Astrocyte of the cerebellum (primary cell): Measurements from ENCODE around the gene PANK3.
"Not testable (repeated sequence)": the region's sequence is repeated elsewhere in the genome, so short reads cannot be mapped to it uniquely, and the experiment has no call there.

Source experiments
- DNase-seq: peaks from one replicate; pipeline ENCODE4 v3.0.0-alpha.2; 2011; ENCODE audit warnings: low read depth
- H3K4me3 ChIP-seq: 2 replicates; pipeline ENCODE4 v1.5.1; 2011; ENCODE audit warnings: mild to moderate bottlenecking, low read depth, low read length, moderate library complexity
- in situ Hi-C: cut with HindIII; loops from 2 replicates; pipeline ENCODE4 v1.10.0; 2017; ENCODE audit warnings: low sequenced_read_pairs
- TF ChIP-seq, protein P1 (sequence below): IDR thresholded peaks from 2 replicates; pipeline ENCODE4 v1.5.1; 2012; ENCODE audit warnings: low read length, low read depth, moderate library complexity, mild to moderate bottlenecking; ENCODE audit errors: missing control alignments

The PANK3 gene

DNA sequence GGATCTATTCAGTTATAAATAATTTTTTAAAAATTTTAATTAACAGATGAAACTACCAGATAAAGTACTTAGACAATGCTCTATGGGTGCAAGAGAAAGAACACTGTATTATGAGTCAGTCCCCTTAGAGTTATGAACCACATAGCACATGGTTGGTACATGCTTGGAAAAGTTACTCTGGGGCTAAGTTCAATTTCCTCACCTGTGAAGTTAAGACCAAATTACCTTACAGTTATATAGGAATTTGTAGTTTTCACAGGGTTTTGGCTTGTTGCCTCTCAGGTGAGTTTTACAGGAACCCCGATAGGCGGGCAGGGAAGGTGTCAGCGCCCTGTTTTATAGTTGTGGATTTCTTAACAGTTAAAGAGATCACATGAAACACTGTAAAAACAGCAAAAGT, 1.2 kb downstream of the PANK3 start:
- in situ Hi-C loops: no loop called here
- H3K4me3 ChIP-seq: peak overlapping the region; percentile 96
- TF ChIP-seq, protein P1, sequence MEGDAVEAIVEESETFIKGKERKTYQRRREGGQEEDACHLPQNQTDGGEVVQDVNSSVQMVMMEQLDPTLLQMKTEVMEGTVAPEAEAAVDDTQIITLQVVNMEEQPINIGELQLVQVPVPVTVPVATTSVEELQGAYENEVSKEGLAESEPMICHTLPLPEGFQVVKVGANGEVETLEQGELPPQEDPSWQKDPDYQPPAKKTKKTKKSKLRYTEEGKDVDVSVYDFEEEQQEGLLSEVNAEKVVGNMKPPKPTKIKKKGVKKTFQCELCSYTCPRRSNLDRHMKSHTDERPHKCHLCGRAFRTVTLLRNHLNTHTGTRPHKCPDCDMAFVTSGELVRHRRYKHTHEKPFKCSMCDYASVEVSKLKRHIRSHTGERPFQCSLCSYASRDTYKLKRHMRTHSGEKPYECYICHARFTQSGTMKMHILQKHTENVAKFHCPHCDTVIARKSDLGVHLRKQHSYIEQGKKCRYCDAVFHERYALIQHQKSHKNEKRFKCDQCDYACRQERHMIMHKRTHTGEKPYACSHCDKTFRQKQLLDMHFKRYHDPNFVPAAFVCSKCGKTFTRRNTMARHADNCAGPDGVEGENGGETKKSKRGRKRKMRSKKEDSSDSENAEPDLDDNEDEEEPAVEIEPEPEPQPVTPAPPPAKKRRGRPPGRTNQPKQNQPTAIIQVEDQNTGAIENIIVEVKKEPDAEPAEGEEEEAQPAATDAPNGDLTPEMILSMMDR: no peak
- no peak for DNase-seq

DNA sequence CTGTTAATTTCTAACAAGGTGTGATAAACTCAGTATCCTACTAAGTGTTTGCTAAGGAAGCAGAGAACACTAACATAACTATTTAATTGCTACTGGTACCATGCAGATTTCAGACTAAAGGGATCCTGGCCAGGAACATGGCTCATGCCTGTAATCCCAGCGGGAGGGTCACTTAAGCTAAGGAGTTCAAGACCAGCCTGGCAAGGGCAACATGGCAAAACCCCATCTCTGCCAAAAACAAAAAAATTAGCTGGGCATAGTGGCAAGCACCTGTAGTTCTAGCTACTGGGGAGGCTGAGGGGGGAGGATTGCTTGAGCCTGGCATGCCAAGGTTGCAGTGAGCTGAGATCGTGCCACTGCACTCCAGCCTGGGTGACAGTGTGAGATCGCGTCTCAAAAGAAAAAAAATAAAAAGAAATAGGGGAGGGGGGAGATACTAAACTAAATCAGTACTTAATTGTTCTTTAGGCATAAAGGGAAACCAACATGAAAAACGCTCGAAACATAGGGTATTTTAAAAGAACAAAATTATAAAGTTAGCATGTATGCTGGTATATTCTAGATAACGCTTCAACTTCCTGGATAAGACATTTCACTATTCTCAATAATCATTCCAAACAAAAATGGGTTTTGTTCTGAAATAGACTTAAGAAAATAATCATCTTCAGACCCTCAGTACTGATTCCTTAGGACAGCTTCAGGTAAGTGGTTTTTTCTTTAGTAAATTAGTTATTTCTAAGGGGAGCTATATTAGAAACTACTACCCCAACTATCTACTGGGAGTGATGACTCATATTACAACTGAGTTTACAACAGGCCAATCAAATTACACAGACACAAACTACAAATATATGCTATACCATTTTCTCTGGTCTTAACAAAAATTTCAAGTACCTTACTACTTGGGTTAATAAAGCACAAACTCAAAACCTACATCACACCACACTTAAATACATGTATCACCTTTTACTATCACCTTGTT, 3.5 kb downstream of the PANK3 start:
- in situ Hi-C loops: no loop called here
- DNase-seq: no peak
- no peak overlapping the region for H3K4me3 ChIP-seq
- TF ChIP-seq, protein P1: no peak

DNA sequence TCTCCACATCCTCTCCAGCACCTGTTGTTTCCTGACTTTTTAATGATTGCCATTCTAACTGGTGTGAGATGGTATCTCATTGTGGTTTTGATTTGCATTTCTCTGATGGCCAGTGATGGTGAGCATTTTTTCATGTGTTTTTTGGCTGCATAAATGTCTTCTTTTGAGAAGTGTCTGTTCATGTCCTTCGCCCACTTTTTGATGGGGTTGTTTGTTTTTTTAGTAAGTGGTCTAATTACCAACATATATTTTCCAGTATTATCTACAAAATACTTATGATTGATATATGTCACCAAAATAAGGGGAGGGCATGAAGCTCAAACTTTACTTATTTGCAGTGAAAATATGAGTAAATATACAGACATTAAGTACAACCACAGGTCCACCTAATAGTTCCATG, 5.0 kb downstream of the PANK3 start:
- H3K4me3 ChIP-seq, DNase-seq, in situ Hi-C loops: not testable (repeated sequence)

DNA sequence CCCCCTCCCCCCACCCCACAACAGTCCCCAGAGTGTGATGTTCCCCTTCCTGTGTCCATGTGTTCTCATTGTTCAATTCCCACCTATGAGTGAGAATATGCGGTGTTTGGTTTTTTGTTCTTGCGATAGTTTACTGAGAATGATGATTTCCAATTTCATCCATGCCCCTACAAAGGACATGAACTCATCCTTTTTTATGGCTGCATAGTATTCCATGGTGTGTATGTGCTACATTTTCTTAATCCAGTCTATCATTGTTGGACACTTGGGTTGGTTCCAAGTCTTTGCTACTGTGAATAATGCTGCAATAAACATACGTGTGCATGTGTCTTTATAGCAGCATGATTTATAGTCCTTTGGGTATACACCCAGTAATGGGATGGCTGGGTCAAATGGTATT, 5.5 kb downstream of the PANK3 start:
- H3K4me3 ChIP-seq, in situ Hi-C loops, DNase-seq: not testable (repeated sequence)

DNA sequence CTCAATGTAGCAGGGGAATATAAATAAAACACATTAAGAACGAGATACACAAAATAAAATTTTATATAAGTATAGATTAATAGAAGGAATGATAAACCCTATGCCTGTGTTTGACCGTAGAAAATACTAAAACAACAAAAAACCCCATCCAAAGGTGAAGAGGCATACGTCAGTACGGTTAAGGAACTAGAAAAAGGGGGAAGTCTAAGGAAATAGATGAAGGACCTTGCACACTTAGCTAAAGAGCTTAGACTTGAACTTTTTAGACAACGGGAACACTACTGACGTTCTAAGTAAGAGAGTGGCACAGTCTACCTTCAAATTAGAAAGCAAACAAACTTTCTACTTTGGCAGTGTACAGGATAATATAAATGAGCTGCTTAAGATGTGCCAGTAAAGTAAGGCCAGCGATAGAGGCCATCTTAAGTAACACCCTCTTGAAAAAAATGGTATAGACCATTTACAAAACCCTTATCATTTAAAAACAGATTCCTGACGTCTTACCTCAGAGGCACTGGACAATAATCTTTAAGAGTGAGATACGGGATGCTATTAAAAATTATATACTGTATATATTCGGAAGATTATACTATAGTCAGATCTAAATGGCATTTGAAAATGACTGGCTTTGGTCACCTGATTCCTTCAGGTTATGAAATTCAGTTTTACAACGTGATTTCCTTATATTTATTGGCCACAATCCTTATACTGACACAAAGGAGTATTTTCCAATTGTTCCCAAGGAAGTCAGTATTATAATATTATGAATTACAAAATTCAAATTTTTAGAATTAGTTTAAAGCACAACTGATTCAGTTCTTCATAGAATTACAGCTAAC, 8.5 kb downstream of the PANK3 start:
- in situ Hi-C loops: no loop called here
- TF ChIP-seq, protein P1: no peak
- DNase-seq: no peak
- H3K4me3 ChIP-seq: no peak overlapping the region

DNA sequence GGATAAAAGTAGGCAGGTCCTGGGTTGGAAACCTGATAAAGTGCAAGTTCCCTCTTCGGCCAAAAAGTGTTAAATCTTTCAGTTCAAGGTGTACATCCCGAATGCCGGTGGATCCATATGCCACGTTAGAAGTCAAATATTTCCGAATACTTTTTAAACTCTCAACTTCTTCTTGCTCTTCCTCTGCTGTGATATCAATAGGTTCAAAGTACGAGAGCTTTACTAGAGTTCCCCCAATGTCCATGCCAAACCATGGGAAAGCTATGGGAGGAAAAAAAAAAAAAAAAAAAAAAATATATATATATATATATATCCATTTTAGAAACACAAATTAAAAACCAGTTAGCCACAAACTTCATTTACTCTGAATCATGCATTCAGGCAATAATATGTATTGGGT, 10.4 kb downstream of the PANK3 start:
- TF ChIP-seq, protein P1: no peak
- in situ Hi-C loops: no loop called here
- no peak for DNase-seq

DNA sequence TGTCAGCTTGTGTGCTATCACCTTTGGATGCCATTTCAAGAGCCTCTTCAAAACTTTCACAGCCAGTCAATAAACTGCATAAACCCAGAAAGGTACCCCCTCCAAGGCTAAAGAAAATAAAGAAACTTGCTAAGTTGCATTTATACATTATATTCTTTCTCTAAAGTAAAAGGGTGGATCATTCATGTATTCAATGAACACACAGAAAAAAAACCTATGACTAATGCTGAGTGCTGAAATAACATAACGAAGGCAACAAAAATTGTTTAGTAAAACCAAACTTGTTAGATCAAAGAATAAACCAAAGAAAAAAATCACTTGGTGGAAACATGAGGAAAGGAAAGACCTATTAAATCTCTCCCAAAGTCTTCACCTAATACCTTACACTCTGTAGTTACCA, 15.2 kb downstream of the PANK3 start:
- TF ChIP-seq, protein P1: no peak
- DNase-seq: no peak
- no peak overlapping the region for H3K4me3 ChIP-seq
- in situ Hi-C loops: no loop called here

More for the DNA sequence above, 10.4 kb downstream of the PANK3 start:
- H3K4me3 ChIP-seq: no peak overlapping the region
